GM23338 (cell line): ENCODE results near the gene MGLL. TPM values are rescaled to one million over a fixed set of nuclear protein-coding genes. Genes with fewer than 3 reads are reported as not detected.

Experiments used
- ATAC-seq: fragments of 200-7000 bp; cut with Tn5 transposase; 3 replicates; pipeline ENCODE4 v1.9.1; 2020
- DNase-seq: peaks from one replicate; pipeline ENCODE4 v3.0.0-alpha.2; 2015; ENCODE audit warnings: low spot score
- H2AFZ ChIP-seq: fragments of 200-600 bp; sonication (generic); 2 replicates; pipeline ENCODE4 v1.8.0; 2016; ENCODE audit warnings: antibody characterized with exemption, mild to moderate bottlenecking, moderate library complexity
- H3F3A ChIP-seq: fragments of 200-600 bp; sonication (generic); replicated peaks from 2 replicates; pipeline ENCODE4 v1.8.0; 2017; ENCODE audit warnings: antibody characterized with exemption, mixed run types, low read depth
- H3K27ac ChIP-seq: fragments of 200-600 bp; sonication (generic); 2 replicates; pipeline ENCODE4 v1.6.1; 2016; ENCODE audit warnings: low read depth
- H3K27me3 ChIP-seq: fragments of 200-600 bp; sonication (generic); 2 replicates; pipeline ENCODE4 v1.8.0; 2016; ENCODE audit warnings: mild to moderate bottlenecking, mixed run types, moderate library complexity; ENCODE audit not compliant: insufficient read depth
- H3K36me3 ChIP-seq: fragments of 200-600 bp; sonication (generic); 2 replicates; pipeline ENCODE4 v1.8.0; 2016; ENCODE audit warnings: mild to moderate bottlenecking; ENCODE audit not compliant: insufficient read depth
- H3K4me1 ChIP-seq: fragments of 200-600 bp; sonication (generic); 2 replicates; pipeline ENCODE4 v1.8.0; 2016; ENCODE audit warnings: mild to moderate bottlenecking, moderate library complexity; ENCODE audit not compliant: insufficient read depth
- H3K4me2 ChIP-seq: fragments of 200-600 bp; sonication (generic); 2 replicates; pipeline ENCODE4 v1.7.1; 2017; ENCODE audit warnings: mixed run types
- H3K4me3 ChIP-seq: fragments of 200-600 bp; sonication (generic); 2 replicates; pipeline ENCODE4 v1.6.1; 2016; ENCODE audit warnings: mixed run types
- H3K79me2 ChIP-seq: fragments of 200-600 bp; sonication (generic); replicated peaks from 2 replicates; pipeline ENCODE4 v1.8.0; 2017; ENCODE audit warnings: mild to moderate bottlenecking; ENCODE audit not compliant: insufficient read depth
- H3K9me2 ChIP-seq: fragments of 200-600 bp; sonication (generic); 2 replicates; pipeline ENCODE4 v1.8.0; 2017; ENCODE audit not compliant: insufficient read depth
- H4K20me1 ChIP-seq: fragments of 200-600 bp; sonication (generic); replicated peaks from 2 replicates; pipeline ENCODE4 v1.8.0; 2017; ENCODE audit warnings: mild to moderate bottlenecking; ENCODE audit not compliant: insufficient read depth
- H3K27ac Mint-ChIP-seq: 2 replicates; pipeline ENCODE4 v1.8.0; 2020; ENCODE audit warnings: inconsistent platforms, mild to moderate bottlenecking, moderate library complexity, mixed read lengths
- H3K27me3 Mint-ChIP-seq: 3 replicates; pipeline ENCODE4 v1.8.0; 2022; ENCODE audit warnings: low read depth, mild to moderate bottlenecking, moderate library complexity, mixed read lengths, inconsistent platforms; ENCODE audit not compliant: insufficient read depth, poor library complexity
- H3K36me3 Mint-ChIP-seq: 3 replicates; pipeline ENCODE4 v1.8.0; 2021; ENCODE audit warnings: low read depth, mild to moderate bottlenecking, inconsistent platforms, moderate library complexity, mixed read lengths
- H3K4me1 Mint-ChIP-seq: 3 replicates; pipeline ENCODE4 v1.8.0; 2020; ENCODE audit warnings: mild to moderate bottlenecking, inconsistent platforms, mixed read lengths
- H3K4me3 Mint-ChIP-seq: 3 replicates; pipeline ENCODE4 v1.8.0; 2021; ENCODE audit warnings: moderate library complexity, mild to moderate bottlenecking, inconsistent platforms, mixed read lengths
- H3K9me3 Mint-ChIP-seq: 3 replicates; pipeline ENCODE4 v1.8.0; 2020; ENCODE audit warnings: moderate library complexity, mild to moderate bottlenecking, inconsistent platforms, mixed read lengths
- CREB1 ChIP-seq: fragments of 250-450 bp; sonication (Bioruptor Pico); IDR thresholded peaks from 2 replicates; pipeline ENCODE4 v1.5.0; 2020; ENCODE audit warnings: low read depth, mild to moderate bottlenecking, moderate library complexity
- EZH2 ChIP-seq: fragments of 200-600 bp; sonication (generic); IDR thresholded peaks from one replicate; pipeline ENCODE4 v1.8.0; 2017; ENCODE audit warnings: antibody characterized with exemption, mild to moderate bottlenecking, low read depth; ENCODE audit not compliant: unreplicated experiment
- EZH2phosphoT487 ChIP-seq: fragments of 200-600 bp; sonication (generic); IDR thresholded peaks from one replicate; pipeline ENCODE4 v1.8.1; 2018; ENCODE audit warnings: antibody characterized with exemption; ENCODE audit not compliant: unreplicated experiment
- JUNB ChIP-seq: IDR thresholded peaks from one replicate; pipeline ENCODE4 v1.6.1; 2016; ENCODE audit warnings: antibody characterized with exemption; ENCODE audit not compliant: unreplicated experiment
- NANOG ChIP-seq: IDR thresholded peaks from 2 replicates; pipeline ENCODE4 v1.6.1; 2016; ENCODE audit warnings: antibody characterized with exemption, borderline replicate concordance
- POLR2AphosphoS5 ChIP-seq: IDR thresholded peaks from 2 replicates; pipeline ENCODE4 v1.6.1; 2016; ENCODE audit warnings: antibody characterized with exemption, low read depth
- STAT1 ChIP-seq: IDR thresholded peaks from one replicate; pipeline ENCODE4 v1.6.1; 2016; ENCODE audit warnings: antibody characterized with exemption; ENCODE audit not compliant: unreplicated experiment
- ZNF114 ChIP-seq: fragments of 250-450 bp; sonication (Bioruptor Pico); IDR thresholded peaks from 2 replicates; pipeline ENCODE4 v1.5.0; 2020; ENCODE audit warnings: mild to moderate bottlenecking, moderate library complexity
- ZNF331 ChIP-seq: fragments of 250-450 bp; sonication (Bioruptor Pico); IDR thresholded peaks from 2 replicates; pipeline ENCODE4 v1.5.0; 2020; ENCODE audit warnings: low read depth, mild to moderate bottlenecking, moderate library complexity
- polyA plus RNA-seq: library from polyadenylated mRNA; unstranded; fragments of >200 nt; fragmentation: Nextera tagmentation; extraction: Ambion mirVana; gene quantifications from 2 replicates; pipeline ENCODE4 v1.2.1, GENCODE V29; 2016
- total RNA-seq: library from RNA; depleted of rRNA; stranded (reverse); fragments of >200 nt; shearing (Covaris generic); gene quantifications from 2 replicates; pipeline ENCODE4 v1.2.3, GENCODE V29; 2014
- TF ChIP-seq, protein P1 (sequence below): IDR thresholded peaks from 2 replicates; pipeline ENCODE4 v1.6.1; 2016; ENCODE audit warnings: antibody characterized with exemption
- TF ChIP-seq, protein P2 (sequence below): IDR thresholded peaks from one replicate; pipeline ENCODE4 v1.6.1; 2018; ENCODE audit warnings: antibody characterized with exemption; ENCODE audit not compliant: unreplicated experiment
- TF ChIP-seq, protein P3 (sequence below): fragments of 250-450 bp; sonication (Bioruptor Pico); IDR thresholded peaks from 2 replicates; pipeline ENCODE4 v1.5.0; 2020; ENCODE audit warnings: mild to moderate bottlenecking, moderate library complexity
- TF ChIP-seq, protein P4 (sequence below), 2 experiments: fragments of 200-600 bp in 1 of 2; sonication (generic) in 1 of 2; conservative IDR thresholded peaks; 2 replicates each; pipeline versions ENCODE4 v1.5.1 to v1.6.1; 2016 to 2017; ENCODE audit warnings: antibody characterized with exemption in 2 of 2, low read depth in 2 of 2, mild to moderate bottlenecking in 2 of 2, moderate library complexity in 1 of 2

The MGLL gene
- total and polyA plus RNA-seq, 2 experiments from 2014 or later, result 0.71 to 0.83 TPM

- H3K36me3 ChIP-seq, result no peaks in the 10 kb centered on the region
- H3K27ac ChIP-seq, result no peak overlapping the region
- H3K79me2 ChIP-seq, result no peaks in the 10 kb centered on the region
- H3K9me2 ChIP-seq, result 0 out of 2 replicates have a peak, but pooled peaks cover 4% of the 10 kb centered on the region
- H3K4me2 ChIP-seq, result no peak overlapping the region
- Mint-ChIP-seq H3K9me3 (no peaks in the 10 kb centered on the region; the same call in 2 of the 3 replicates), H3K27ac (no peak overlapping the region), H3K4me1 (peaks cover 20% of the 10 kb centered on the region), H3K4me3 (no peak overlapping the region), H3K27me3 (peaks cover 8% of the 10 kb centered on the region), H3K36me3 (no peaks in the 10 kb centered on the region)
- DNase-seq (no peak), ATAC-seq (peak; percentile 23)
- H2AFZ ChIP-seq, result no peak overlapping the region
- H4K20me1 ChIP-seq, result no peaks in the 10 kb centered on the region
- H3K27me3 ChIP-seq, result no peaks in the 10 kb centered on the region
- TF ChIP-seq, protein P1, sequence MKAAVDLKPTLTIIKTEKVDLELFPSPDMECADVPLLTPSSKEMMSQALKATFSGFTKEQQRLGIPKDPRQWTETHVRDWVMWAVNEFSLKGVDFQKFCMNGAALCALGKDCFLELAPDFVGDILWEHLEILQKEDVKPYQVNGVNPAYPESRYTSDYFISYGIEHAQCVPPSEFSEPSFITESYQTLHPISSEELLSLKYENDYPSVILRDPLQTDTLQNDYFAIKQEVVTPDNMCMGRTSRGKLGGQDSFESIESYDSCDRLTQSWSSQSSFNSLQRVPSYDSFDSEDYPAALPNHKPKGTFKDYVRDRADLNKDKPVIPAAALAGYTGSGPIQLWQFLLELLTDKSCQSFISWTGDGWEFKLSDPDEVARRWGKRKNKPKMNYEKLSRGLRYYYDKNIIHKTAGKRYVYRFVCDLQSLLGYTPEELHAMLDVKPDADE, result no peak
- TF ChIP-seq CREB1 (no peak), ZNF114 (no peak), NANOG (no peak), POLR2AphosphoS5 (no peak), STAT1 (no peak), EZH2phosphoT487 (no peak), JUNB (no peak), ZNF331 (CRISPR knock-in tag) (no peak), EZH2 (no peak)
- TF ChIP-seq, protein P2, sequence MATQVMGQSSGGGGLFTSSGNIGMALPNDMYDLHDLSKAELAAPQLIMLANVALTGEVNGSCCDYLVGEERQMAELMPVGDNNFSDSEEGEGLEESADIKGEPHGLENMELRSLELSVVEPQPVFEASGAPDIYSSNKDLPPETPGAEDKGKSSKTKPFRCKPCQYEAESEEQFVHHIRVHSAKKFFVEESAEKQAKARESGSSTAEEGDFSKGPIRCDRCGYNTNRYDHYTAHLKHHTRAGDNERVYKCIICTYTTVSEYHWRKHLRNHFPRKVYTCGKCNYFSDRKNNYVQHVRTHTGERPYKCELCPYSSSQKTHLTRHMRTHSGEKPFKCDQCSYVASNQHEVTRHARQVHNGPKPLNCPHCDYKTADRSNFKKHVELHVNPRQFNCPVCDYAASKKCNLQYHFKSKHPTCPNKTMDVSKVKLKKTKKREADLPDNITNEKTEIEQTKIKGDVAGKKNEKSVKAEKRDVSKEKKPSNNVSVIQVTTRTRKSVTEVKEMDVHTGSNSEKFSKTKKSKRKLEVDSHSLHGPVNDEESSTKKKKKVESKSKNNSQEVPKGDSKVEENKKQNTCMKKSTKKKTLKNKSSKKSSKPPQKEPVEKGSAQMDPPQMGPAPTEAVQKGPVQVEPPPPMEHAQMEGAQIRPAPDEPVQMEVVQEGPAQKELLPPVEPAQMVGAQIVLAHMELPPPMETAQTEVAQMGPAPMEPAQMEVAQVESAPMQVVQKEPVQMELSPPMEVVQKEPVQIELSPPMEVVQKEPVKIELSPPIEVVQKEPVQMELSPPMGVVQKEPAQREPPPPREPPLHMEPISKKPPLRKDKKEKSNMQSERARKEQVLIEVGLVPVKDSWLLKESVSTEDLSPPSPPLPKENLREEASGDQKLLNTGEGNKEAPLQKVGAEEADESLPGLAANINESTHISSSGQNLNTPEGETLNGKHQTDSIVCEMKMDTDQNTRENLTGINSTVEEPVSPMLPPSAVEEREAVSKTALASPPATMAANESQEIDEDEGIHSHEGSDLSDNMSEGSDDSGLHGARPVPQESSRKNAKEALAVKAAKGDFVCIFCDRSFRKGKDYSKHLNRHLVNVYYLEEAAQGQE, result no peak
- TF ChIP-seq, protein P3, sequence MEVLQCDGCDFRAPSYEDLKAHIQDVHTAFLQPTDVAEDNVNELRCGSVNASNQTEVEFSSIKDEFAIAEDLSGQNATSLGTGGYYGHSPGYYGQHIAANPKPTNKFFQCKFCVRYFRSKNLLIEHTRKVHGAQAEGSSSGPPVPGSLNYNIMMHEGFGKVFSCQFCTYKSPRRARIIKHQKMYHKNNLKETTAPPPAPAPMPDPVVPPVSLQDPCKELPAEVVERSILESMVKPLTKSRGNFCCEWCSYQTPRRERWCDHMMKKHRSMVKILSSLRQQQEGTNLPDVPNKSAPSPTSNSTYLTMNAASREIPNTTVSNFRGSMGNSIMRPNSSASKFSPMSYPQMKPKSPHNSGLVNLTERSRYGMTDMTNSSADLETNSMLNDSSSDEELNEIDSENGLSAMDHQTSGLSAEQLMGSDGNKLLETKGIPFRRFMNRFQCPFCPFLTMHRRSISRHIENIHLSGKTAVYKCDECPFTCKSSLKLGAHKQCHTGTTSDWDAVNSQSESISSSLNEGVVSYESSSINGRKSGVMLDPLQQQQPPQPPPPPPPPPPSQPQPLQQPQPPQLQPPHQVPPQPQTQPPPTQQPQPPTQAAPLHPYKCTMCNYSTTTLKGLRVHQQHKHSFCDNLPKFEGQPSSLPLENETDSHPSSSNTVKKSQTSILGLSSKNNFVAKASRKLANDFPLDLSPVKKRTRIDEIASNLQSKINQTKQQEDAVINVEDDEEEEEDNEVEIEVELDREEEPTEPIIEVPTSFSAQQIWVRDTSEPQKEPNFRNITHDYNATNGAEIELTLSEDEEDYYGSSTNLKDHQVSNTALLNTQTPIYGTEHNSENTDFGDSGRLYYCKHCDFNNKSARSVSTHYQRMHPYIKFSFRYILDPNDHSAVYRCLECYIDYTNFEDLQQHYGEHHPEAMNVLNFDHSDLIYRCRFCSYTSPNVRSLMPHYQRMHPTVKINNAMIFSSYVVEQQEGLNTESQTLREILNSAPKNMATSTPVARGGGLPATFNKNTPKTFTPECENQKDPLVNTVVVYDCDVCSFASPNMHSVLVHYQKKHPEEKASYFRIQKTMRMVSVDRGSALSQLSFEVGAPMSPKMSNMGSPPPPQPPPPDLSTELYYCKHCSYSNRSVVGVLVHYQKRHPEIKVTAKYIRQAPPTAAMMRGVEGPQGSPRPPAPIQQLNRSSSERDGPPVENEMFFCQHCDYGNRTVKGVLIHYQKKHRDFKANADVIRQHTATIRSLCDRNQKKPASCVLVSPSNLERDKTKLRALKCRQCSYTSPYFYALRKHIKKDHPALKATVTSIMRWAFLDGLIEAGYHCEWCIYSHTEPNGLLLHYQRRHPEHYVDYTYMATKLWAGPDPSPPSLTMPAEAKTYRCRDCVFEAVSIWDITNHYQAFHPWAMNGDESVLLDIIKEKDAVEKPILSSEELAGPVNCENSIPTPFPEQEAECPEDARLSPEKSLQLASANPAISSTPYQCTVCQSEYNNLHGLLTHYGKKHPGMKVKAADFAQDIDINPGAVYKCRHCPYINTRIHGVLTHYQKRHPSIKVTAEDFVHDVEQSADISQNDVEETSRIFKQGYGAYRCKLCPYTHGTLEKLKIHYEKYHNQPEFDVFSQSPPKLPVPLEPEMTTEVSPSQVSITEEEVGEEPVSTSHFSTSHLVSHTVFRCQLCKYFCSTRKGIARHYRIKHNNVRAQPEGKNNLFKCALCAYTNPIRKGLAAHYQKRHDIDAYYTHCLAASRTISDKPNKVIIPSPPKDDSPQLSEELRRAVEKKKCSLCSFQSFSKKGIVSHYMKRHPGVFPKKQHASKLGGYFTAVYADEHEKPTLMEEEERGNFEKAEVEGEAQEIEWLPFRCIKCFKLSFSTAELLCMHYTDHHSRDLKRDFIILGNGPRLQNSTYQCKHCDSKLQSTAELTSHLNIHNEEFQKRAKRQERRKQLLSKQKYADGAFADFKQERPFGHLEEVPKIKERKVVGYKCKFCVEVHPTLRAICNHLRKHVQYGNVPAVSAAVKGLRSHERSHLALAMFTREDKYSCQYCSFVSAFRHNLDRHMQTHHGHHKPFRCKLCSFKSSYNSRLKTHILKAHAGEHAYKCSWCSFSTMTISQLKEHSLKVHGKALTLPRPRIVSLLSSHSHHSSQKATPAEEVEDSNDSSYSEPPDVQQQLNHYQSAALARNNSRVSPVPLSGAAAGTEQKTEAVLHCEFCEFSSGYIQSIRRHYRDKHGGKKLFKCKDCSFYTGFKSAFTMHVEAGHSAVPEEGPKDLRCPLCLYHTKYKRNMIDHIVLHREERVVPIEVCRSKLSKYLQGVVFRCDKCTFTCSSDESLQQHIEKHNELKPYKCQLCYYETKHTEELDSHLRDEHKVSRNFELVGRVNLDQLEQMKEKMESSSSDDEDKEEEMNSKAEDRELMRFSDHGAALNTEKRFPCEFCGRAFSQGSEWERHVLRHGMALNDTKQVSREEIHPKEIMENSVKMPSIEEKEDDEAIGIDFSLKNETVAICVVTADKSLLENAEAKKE (CRISPR knock-in tag), result no peak
- TF ChIP-seq, protein P4, sequence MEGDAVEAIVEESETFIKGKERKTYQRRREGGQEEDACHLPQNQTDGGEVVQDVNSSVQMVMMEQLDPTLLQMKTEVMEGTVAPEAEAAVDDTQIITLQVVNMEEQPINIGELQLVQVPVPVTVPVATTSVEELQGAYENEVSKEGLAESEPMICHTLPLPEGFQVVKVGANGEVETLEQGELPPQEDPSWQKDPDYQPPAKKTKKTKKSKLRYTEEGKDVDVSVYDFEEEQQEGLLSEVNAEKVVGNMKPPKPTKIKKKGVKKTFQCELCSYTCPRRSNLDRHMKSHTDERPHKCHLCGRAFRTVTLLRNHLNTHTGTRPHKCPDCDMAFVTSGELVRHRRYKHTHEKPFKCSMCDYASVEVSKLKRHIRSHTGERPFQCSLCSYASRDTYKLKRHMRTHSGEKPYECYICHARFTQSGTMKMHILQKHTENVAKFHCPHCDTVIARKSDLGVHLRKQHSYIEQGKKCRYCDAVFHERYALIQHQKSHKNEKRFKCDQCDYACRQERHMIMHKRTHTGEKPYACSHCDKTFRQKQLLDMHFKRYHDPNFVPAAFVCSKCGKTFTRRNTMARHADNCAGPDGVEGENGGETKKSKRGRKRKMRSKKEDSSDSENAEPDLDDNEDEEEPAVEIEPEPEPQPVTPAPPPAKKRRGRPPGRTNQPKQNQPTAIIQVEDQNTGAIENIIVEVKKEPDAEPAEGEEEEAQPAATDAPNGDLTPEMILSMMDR (conservative IDR thresholded peaks at IDR 0.05; ENCODE audit: low read depth in 2 of 2), result no peak
- no peaks in the 10 kb centered on the region for H3F3A ChIP-seq
- H3K4me1 ChIP-seq, result 0 out of 2 replicates have a peak, but pooled peaks cover 5% of the 10 kb centered on the region
- H3K4me3 ChIP-seq, result no peak overlapping the region
Observed at GRCh38 chr3:127688416-127689265, 133.7 kb downstream of the MGLL start.
